MG63 (cell line): ENCODE data around the gene PTPN23. TPM values are rescaled to one million over a fixed set of nuclear protein-coding genes. Genes with fewer than 3 reads are reported as not detected.
"Not testable (repeated sequence)": the region's sequence is repeated elsewhere in the genome, so short reads cannot be mapped to it uniquely, and the experiment has no call there.

Experiments
- DNase-seq: peaks from one replicate; pipeline ENCODE4 v3.0.0-alpha.2; 2020
- H3K27me3 ChIP-seq: fragments of 250-450 bp; sonication (Bioruptor Pico); 2 replicates; pipeline ENCODE4 v1.5.1; 2020; ENCODE audit warnings: mild to moderate bottlenecking, moderate library complexity
- H3K36me3 ChIP-seq: fragments of 250-450 bp; sonication (Bioruptor Pico); 2 replicates; pipeline ENCODE4 v1.5.1; 2020; ENCODE audit warnings: mild to moderate bottlenecking, moderate library complexity
- H3K4me3 ChIP-seq: fragments of 250-450 bp; sonication (Bioruptor Pico); 2 replicates; pipeline ENCODE4 v1.5.1; 2020; ENCODE audit warnings: mild to moderate bottlenecking, moderate library complexity
- H3K9me3 ChIP-seq: fragments of 250-450 bp; sonication (Bioruptor Pico); 2 replicates; pipeline ENCODE4 v1.5.1; 2020; ENCODE audit warnings: mild to moderate bottlenecking, moderate library complexity
- total RNA-seq: library from RNA; depleted of rRNA; stranded (reverse); fragments of >200 nt; shearing (Covaris generic); gene quantifications from 2 replicates; pipeline ENCODE4 v1.2.3, GENCODE V29; 2014; ENCODE audit warnings: low replicate concordance; rRNA removed

PTPN23 gene
- total RNA-seq: 3.8 and 5.4 TPM in 2 replicates

DNA sequence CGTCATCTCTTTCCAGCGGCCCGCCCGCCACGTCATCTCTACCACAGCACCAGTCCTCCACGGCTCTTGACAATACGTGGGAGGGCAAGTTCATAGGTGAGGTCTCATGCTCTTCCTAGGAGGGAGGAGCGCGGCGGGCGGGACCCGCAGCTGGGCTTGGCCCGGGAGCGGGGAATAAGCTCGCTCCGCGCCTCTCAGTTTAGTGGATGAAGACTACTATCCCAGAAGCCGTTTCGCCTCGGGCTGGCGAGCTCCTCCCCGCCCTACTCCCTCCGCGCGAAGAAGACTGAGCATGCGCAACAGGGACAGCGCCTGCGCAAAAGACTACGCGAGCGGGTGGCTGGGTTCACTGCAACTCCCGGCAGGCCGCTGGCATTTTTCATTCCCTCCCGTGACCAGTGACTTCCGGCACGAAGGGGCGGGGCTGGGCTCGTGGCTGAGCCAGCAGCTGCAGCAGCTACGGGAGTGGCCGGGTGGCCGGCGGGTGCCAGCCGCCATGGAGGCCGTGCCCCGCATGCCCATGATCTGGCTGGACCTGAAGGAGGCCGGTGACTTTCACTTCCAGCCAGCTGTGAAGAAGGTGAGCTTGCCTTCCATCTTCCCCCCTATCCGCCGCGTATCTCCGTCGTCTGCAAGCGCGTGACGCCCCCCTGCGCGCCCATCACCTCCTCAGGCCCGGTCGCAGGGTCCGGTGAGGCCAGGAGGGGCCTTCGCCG, at the start of gene PTPN23:
Gene PTPN23 (plus strand): TSS at position 421 of the 716 bp plus-strand sequence. CDS start 76 bp downstream, at position 497.
- DNase-seq: peak; percentile 97
- H3K4me3 ChIP-seq: peak within 1 kb of the TSS; percentile 87
- H3K36me3 ChIP-seq: no peaks in the 10 kb centered on the region
- H3K27me3 ChIP-seq: no peaks in the 10 kb centered on the region
- no peaks in the 10 kb centered on the region for H3K9me3 ChIP-seq

DNA sequence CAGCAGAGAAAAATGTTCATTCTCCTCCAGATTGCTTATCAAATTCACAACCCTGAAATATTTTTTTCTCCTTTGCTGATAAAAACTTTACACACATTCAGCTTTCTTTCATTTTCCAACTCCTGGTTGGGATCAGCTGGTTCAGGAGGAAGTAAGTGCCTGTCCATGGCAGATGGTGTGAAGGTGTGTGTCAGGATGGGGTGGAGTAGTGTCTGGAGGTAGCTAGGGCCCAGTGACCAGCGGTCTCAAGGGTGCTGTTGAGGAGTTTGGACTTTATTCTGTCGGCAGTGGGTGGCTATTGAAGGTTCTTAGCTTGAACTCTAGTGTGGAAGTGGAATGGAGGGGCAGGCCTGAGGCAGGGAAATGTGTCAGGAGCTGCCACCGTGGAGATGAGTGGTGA, 46.9 kb upstream of the PTPN23 start:
- no peak for DNase-seq
- H3K9me3 ChIP-seq: no peaks in the 10 kb centered on the region
- peaks cover 3% of the 10 kb centered on the region for H3K36me3 ChIP-seq
- H3K4me3 ChIP-seq: no peak overlapping the region
- H3K27me3 ChIP-seq: no peaks in the 10 kb centered on the region

GRCh38 chr3:47337656-47338055, 43.2 kb upstream of the PTPN23 start:
- DNase-seq: no peak
- no peaks in the 10 kb centered on the region for H3K9me3 ChIP-seq
- no peaks in the 10 kb centered on the region for H3K27me3 ChIP-seq
- H3K4me3 ChIP-seq: no peak overlapping the region
- H3K36me3 ChIP-seq: peaks cover 3% of the 10 kb centered on the region

DNA sequence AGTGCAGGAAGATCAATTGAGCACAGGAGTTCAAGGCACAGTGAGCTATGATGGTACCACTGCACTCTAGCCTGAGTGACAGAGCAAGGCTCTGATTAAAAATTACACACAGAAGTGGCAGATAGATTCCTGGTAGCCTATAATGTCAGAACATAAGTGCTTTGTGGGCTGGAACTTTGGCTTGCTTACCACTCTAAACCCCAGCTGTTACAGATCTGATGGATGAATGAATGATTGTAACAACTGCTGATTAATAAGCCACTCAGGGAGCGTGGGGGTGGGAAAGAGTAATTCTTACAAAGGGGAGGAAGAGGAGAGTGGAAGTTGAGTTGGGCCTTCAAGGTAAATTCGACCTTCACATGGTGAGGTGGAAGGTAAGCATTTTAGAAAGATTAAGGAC, 40.9 kb upstream of the PTPN23 start:
- Histone ChIP-seq H3K27me3 (no peaks in the 10 kb centered on the region), H3K9me3 (no peaks in the 10 kb centered on the region), H3K36me3 (peaks cover 3% of the 10 kb centered on the region), H3K4me3 (no peak overlapping the region)
- no peak for DNase-seq

DNA sequence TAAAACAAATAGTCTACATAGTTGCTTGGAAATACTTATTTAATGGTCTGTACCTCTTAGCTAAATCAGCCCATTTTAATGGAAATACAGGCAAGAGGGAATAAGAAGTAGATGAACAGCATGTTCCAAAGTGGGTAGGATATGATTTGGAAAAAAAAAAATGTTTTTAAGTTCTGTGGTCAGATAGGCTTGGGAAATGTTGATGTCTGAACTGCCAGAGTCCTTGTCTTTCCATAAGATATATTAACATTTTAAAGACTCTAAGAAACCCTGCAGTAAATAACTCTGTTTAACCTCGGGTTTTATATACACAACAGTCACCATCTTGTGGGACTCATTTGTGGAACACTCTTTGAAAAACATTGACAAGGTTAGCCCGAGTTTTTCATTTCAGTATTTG, 40.0 kb upstream of the PTPN23 start:
- Histone ChIP-seq H3K36me3 (peaks cover 3% of the 10 kb centered on the region), H3K9me3 (no peaks in the 10 kb centered on the region), H3K4me3 (no peak overlapping the region), H3K27me3 (no peaks in the 10 kb centered on the region)
- no peak for DNase-seq

DNA sequence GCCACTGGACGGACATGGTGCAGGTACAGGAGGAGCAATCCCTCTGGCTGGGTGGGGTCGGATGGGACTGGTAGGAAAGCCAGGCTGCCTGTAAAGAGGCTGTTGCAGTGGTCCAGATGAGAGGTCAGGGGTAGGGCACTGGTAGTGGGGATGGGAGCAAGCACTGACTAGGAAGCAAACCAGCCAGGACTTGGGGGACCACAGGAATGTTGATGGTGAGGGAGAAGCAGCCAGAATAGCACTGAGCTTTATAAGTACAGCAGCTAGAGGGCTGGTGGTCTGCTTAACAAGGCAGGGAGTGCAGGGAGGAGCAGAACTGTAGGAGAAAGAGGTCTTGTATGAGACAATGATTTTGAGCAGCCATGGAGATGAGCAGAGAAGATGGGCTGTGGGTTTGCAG, 38.7 kb upstream of the PTPN23 start:
- H3K9me3 ChIP-seq: no peaks in the 10 kb centered on the region
- H3K4me3 ChIP-seq: no peak overlapping the region
- no peak for DNase-seq
- peaks cover 3% of the 10 kb centered on the region for H3K36me3 ChIP-seq
- no peaks in the 10 kb centered on the region for H3K27me3 ChIP-seq

DNA sequence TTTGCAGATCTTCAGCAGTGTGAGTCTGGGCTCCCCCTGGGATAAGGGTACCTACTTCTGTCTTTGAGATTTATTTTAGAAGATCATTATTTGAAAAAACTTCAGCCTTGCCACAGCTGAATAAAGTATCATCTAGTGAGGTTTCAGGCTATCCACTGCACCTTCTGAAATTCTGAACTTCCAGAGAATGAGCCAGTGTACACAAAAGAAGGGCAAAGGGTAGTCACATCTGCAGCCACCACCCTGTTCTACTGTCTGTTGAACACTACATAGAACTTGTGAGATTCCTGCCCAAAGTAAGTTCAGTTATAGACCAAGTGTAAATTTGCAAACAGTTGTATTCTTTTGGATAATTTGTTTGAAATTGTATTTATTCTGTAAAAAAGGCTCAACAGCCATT, 38.0 kb upstream of the PTPN23 start:
- Histone ChIP-seq H3K36me3 (peaks cover 2% of the 10 kb centered on the region), H3K4me3 (no peak overlapping the region), H3K27me3 (no peaks in the 10 kb centered on the region), H3K9me3 (no peaks in the 10 kb centered on the region)
- DNase-seq: no peak

DNA sequence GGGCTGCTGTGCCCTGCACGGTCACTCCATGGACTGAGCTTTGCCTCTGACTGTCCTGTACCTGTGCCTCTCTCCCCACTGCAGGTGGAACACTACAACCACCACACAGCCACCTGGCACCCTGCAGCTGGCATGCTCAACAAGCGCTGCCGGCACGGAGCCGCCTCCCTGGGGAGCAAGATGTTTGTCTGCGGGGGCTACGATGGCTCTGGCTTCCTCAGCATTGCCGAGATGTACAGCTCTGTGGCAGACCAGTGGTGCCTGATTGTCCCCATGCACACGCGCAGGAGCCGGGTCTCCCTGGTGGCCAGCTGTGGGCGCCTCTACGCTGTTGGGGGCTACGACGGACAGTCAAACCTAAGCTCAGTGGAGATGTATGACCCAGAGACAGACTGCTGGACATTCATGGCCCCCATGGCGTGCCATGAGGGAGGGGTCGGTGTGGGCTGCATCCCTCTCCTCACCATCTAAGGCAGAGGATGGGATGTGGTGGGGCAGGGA, 37.3 kb upstream of the PTPN23 start:
- Histone ChIP-seq H3K9me3 (no peaks in the 10 kb centered on the region), H3K27me3 (no peaks in the 10 kb centered on the region)
- no peak for DNase-seq

DNA sequence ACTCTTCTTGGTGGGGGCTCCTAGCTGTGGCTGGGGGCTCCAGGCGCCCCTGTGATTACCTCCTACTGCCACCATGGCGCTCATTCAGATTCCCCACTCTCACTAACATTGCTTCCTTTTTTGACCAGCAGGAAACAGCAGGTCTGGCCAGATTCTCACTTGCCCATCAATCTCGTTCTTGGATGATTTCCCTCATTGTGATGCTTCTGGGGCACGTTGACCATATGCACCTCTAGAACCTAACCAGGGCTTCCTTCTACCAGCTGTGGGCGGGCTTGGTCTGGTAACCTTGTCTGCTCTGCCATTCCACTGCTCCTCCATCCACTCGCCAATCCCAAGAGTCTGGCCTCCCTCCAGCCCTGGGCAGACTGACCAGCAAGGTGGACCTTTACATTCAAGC, 35.9 kb upstream of the PTPN23 start:
- DNase-seq: no peak
- Histone ChIP-seq H3K36me3 (no peaks in the 10 kb centered on the region), H3K4me3 (no peak overlapping the region), H3K27me3 (no peaks in the 10 kb centered on the region), H3K9me3 (no peaks in the 10 kb centered on the region)

More for the DNA sequence above, 37.3 kb upstream of the PTPN23 start:
- H3K36me3 ChIP-seq: no peaks in the 10 kb centered on the region; the same call in 1 of the 2 replicates
- no peak overlapping the region for H3K4me3 ChIP-seq

- Histone ChIP-seq H3K36me3 (no peaks in the 10 kb centered on the region), H3K4me3 (no peak overlapping the region), H3K27me3 (no peaks in the 10 kb centered on the region), H3K9me3 (no peaks in the 10 kb centered on the region)
- no peak for DNase-seq
Observed at GRCh38 chr3:47347217-47347801, 33.5 kb upstream of the PTPN23 start.

GRCh38 chr3:47348411-47349154, 32.2 kb upstream of the PTPN23 start:
- Histone ChIP-seq H3K36me3 (no peaks in the 10 kb centered on the region), H3K27me3 (no peaks in the 10 kb centered on the region), H3K4me3 (no peak overlapping the region), H3K9me3 (no peaks in the 10 kb centered on the region)
- no peak for DNase-seq

DNA sequence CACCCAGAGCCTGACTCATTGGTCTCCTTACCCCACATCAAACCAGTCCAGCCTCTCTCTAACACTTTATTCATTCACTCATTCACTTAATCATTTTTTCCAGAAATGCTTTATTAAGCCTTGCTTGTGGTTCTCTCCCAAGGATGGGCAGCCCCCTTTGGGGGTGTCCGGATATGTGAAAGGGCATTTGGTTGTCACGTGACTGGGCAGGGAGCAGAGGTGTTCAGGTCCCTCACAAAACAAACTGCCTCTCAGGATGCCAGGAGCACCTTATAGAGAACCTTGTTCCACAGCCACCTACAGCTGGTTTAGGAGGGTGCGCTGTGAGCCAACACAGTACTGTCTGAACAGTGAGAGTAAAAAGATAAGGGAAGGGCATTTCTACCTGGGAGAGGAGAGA, 25.8 kb upstream of the PTPN23 start:
- Histone ChIP-seq H3K4me3 (no peak overlapping the region), H3K9me3 (no peaks in the 10 kb centered on the region), H3K36me3 (no peaks in the 10 kb centered on the region), H3K27me3 (no peaks in the 10 kb centered on the region)
- DNase-seq: no peak

DNA sequence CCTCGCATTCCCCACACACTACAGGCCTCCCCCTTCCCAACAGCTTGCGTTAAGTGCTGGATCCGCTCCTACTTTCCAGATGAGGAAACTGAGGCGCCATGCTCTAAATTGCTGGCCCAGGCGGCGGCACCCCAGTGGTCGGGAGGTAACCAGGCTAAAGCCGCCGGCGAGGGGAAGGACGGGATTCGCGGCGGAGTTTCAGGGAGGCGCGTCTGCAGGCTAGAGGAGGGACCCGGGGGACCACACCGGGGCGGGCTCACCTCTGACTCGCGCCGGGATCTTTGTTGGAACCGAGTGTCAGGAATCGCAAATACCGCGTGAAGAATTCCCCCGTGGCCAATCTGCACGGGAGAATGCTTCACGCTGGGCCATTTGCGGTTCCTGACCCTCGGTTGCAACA, 24.6 kb upstream of the PTPN23 start:
- H3K9me3 ChIP-seq: no peaks in the 10 kb centered on the region
- no peaks in the 10 kb centered on the region for H3K36me3 ChIP-seq
- no peak for DNase-seq
- H3K4me3 ChIP-seq: no peak overlapping the region
- H3K27me3 ChIP-seq: no peaks in the 10 kb centered on the region

- H3K4me3 ChIP-seq: no peak overlapping the region
- no peak for DNase-seq
Observed at GRCh38 chr3:47359323-47359722, 21.5 kb upstream of the PTPN23 start.

DNA sequence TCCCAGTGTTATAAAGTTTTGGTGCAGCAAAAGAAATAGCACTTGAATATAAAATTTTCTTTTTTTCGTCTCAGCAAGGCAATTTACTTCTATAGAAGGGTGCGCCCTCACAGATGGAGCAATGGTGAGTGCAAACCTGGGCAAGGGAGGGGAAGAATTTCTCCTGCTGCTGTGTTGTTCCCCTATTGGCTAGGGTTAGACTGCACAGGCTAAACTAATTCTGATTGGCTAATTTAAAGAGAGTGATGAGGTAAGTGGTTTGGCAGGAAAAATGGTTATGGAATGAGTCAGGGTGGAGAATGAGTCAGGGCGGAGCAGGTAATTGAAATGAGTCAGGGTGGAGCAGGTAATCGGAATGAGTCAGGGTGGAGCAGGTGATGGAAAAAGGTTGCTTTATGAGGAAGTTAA, 20.7 kb upstream of the PTPN23 start:
- not testable (repeated sequence) for H3K9me3 ChIP-seq, DNase-seq, H3K27me3 ChIP-seq

More at GRCh38 chr3:47359323-47359722, 21.5 kb upstream of the PTPN23 start:
- Histone ChIP-seq H3K27me3 (no peaks in the 10 kb centered on the region), H3K9me3 (no peaks in the 10 kb centered on the region), H3K36me3 (no peaks in the 10 kb centered on the region)

DNA sequence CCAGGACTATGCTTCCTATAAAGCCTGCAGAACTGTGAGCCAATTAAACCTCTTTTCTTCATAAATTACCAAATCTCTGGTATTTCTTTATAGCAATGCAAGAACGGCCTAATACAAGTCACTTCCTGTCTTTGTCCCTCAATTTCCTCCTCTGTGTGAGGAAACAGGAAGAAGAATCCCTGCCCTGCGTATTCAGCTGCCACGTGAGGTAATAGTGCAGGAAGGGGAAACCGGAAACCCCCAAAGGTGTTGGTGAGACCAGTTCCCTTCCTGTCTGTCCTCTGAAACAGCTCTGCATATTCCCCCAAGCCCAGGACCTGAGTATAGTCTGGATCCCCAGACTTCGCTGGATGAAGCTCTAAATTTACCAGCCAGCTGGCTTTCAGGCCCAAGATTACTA, 18.1 kb upstream of the PTPN23 start:
- DNase-seq: no peak
- Histone ChIP-seq H3K4me3 (no peak overlapping the region), H3K27me3 (no peaks in the 10 kb centered on the region), H3K9me3 (no peaks in the 10 kb centered on the region), H3K36me3 (no peaks in the 10 kb centered on the region)

More for the DNA sequence above, 20.7 kb upstream of the PTPN23 start:
- not testable (repeated sequence) for H3K4me3 ChIP-seq, H3K36me3 ChIP-seq
